Fibroblast of peridontal ligament (primary cell): ENCODE data around the gene FASTKD3.
"Not testable (repeated sequence)": the region's sequence is repeated elsewhere in the genome, so short reads cannot be mapped to it uniquely, and the experiment has no call there.

ENCODE experiments used
- DNase-seq: peaks from one replicate; pipeline ENCODE4 v3.0.0-alpha.2; 2010; ENCODE audit errors: extremely low read depth

FASTKD3 gene

GRCh38 chr5:7868773-7869473 is at the start of gene FASTKD3, which contains the start of gene MTRR:
FASTKD3 (minus strand) TSS chr5:7869031; CDS start chr5:7868083, 948 bp downstream.
MTRR (plus strand) TSS chr5:7869148; CDS start chr5:7870795, 1,647 bp downstream.
- peak; percentile 89 for DNase-seq

DNA sequence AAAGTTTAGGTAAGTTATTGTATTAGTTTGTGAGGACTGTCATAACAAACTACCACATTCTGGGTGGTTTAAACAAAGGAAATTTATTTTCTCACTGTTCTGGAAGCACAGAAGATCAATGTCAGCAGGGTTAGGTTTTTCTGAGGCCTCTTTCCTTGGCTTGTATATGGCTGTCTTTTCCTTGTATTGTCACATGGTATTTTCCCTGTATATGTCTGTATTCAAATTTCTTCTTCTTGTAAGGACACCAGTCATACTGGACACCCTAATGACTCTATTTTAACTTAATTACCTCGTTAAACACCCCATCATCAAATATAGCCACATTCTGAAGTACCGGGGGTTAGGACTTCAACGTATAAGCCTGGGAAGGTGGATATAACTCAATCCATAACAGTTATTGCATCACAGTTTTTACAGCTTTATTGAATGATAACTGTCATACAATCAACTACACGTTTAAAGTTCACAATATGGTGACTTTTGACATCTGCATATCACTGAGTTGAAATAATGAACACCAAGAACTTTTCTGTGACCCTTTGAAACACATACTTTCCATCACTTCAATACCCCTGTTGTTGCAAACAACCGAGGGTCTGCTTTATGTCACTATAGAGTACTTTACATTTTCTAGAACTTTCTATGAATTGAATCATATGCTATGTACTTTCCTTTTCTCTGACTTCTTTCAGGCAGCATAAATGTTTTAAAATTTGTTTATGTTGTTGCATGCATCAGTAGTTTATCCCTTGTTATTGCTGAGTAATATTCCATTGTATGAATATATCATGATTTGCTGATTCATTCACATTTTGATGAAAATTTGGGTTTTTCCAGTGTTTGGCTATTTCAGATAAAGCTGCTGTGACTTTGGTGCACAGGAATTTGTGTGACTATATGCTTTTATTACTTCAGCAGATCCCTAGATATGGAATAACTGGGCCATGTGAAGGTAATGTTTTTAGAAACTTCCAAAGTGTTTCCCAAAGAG is 48.6 kb upstream of the FASTKD3 start:
- no peak for DNase-seq

- DNase-seq: peak; percentile 81
Observed at GRCh38 chr5:7916171-7916804, 47.5 kb upstream of the FASTKD3 start.

- DNase-seq: not testable (repeated sequence)
Observed at GRCh38 chr5:7911429-7911771, 42.6 kb upstream of the FASTKD3 start.

- DNase-seq: no peak
Observed at GRCh38 chr5:7910738-7911428, 42.1 kb upstream of the FASTKD3 start.

- DNase-seq: no peak
Observed at GRCh38 chr5:7908317-7908716, 39.5 kb upstream of the FASTKD3 start.

DNA sequence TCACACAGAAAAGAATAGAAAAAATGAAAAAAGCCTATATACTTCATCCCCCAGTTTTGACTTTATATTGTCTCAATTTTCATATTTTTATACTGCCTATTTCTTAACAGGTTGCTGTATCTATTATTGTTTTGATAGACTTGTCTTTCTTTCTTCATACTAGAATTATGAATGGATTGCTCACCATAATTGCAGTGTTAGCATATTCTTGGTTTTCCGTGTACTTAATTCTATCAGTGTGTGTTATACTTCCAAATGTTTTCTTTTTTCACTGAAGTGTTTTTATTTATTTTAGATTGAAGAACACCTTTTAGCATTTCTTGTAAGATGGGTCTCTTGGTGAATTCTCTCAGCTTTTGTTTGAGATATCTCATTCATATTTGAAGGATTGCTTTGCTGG is 38.8 kb upstream of the FASTKD3 start:
- no peak for DNase-seq

DNA sequence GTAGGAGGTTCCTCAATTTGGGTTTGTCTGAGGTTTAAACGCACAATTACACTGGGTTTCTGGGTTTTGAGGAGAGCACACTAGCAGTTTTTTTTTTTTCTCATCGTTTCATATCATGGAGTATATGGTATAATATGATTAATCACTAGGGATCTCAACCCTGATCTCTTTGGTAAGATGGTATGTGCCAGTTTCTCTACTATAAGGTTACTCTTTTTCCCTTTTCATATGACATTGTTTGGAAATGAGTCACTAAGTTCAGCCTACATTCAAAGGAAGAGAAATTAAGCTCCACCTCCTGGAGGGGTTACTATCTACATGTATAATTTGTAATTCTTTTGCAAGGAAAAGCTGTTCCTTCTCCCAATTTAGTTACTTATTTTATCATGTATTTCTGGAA is 35.3 kb upstream of the FASTKD3 start:
- peak; percentile 60 for DNase-seq

DNA sequence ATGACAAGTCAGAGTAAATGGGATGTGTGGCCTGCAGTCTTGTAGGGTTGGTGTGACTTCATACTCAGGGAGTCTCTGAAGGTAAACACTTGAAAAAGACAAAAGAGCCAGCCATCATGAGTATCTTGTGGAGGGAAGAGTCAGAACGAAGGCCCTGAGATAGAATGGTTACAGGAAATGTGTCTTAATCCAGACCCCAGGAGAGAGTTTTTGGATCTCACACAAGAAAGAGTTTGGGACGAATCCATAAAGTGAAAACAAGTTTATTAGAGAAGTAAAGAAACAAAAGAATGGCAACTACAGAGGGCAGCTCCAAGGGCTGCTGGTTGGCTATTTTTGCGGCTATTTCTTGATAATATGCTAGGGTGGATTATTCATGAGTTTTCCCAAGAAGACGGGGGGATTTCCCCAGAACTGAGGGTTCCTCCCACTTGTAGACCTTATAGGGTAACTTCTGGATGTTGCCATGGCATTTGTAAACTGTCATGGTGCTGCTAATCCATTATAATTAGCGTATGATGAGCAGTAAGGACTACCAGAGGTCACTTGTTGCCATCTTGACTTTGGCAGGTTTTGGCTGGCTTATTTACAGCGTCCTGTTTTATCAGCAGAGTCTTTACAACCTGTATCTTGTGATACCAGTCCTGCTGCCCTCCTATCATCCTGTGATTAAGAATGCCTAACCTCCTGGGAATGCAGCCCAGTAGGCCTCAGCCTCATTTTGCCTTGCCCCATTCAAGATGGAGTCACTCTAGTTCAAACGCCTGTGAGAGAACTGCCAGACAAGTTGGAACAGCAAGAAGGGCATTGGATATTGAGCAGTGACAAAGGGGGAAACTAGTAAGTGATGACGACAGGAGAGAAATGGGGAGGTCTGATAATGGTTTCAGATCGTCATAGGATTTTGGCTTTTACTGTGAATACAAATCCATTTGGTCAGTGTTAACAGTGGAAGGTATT is 34.1 kb upstream of the FASTKD3 start:
- DNase-seq: no peak

DNA sequence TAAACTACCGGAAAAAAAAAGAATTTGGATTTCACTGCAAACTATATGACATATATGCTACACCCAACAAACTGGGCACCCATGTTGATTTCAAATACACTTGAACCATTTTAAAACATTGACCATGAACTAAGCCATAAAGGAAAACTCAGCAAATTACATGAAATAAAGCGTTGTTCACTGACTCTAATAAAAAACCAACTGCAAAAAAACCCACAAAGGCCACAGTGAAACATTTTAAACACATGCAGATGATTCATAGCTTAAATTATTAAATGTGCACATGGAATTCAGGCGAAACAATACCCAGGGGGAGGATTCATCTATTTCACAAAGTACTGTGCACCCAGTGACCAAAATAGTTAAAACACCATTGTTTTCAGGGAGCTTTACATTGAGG is 33.4 kb upstream of the FASTKD3 start:
- DNase-seq: peak; percentile 27

- DNase-seq: peak; percentile 72
Observed at GRCh38 chr5:7897014-7897600, 28.3 kb upstream of the FASTKD3 start.

- no peak for DNase-seq
Observed at GRCh38 chr5:7894860-7895259, 26.0 kb upstream of the FASTKD3 start.

DNA sequence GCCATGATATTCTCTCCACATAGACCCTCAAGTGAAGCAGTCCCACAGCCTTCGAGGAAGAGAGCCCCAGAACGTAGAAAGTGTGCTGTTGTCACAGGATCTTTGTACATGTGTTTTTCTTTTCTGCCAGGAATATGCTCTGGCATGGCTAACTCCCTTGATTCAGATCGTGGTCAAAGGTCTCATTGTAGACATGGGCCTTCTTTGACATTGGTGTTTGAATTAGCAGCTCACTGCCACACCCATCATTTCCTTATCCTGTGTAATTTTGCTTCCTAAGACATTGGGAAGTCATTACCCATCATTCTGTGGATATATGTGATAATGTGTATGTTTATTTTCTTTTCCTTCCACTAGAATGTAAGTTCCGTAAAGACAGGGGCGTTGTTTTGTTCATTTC is 25.6 kb upstream of the FASTKD3 start:
- no peak for DNase-seq

- no peak for DNase-seq
Observed at GRCh38 chr5:7888901-7889300, 20.1 kb upstream of the FASTKD3 start.

DNA sequence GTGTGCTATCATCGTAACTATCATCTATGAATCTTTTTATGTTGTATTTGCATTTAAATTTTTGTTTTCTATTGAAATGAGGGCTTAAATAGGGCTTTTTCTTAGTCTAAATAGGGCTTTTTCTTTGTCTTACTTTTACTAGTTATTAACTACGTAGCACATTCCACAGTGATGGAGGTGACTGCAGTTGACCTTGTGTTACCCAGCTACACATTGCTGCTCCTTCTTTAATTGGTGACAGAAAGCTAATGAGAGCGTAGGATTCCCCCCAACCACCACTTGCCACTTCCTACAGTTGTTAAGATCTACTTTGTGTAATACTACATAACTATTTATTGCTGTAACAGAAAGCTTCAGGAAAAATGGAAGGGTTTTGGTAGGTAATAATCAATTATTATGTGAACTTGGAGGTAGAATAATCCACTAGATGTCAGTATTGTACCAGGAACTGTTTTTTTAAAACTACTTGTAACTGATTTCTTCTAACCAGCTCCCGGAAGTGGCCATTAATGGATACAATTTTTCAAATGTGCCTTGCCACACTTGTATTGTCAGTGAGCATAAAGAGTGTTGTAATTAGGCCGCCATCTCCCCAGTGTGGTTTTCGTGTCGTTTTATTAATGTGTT is 18.1 kb upstream of the FASTKD3 start:
- peak; percentile 83 for DNase-seq

GRCh38 chr5:7884491-7885267 is 15.8 kb upstream of the FASTKD3 start:
- DNase-seq: no peak

DNA sequence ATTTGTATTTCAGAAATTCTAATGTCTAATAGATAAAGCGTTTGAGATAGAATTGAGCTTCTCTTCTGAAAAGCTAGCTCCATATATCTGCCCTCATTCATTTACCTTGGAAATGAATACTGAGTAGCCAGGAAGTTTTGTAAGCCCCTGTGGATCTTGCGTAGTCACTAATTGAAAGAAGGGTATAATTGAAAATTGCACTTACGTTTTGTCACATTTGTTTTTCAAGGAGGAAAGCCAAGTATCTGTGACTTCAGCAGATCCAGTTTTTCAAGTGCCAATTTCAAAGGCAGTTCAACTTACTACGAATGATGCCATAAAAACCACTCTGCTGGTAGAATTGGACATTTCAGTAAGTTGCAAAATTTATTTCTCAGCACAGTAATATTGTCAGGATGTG is 14.1 kb upstream of the FASTKD3 start:
- no peak for DNase-seq

DNA sequence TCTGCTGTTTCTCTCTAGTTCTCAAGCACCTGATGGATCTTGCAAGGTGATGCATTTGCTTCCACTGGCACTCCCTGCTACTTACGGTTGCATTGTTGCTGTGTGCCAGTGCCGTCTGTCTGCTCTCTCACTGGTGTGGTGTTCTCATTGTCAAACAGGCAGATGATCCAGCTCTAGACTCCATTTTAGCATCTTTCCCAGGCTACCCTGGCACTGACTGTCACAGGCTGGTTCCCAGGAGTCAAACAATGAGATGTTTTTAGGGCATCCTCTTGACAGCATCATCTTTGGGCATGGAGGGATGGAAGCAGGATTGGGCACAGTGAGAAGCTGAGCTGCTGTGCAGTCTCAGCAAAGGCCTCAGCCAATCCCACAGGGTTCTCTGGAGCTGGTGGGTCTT is 13.0 kb upstream of the FASTKD3 start:
- DNase-seq: no peak

- no peak for DNase-seq
Observed at GRCh38 chr5:7881091-7881490, 12.3 kb upstream of the FASTKD3 start.
